HG03066 (cell line): ENCODE results near the gene RNF7.
"Not testable (repeated sequence)": the region's sequence is repeated elsewhere in the genome, so short reads cannot be mapped to it uniquely, and the experiment has no call there.

Experiments used
- ATAC-seq: cut with Tn5 transposase; IDR thresholded peaks from one replicate; pipeline ENCODE4 v1.9.1; 2021; ENCODE audit warnings: low read depth; ENCODE audit not compliant: unreplicated experiment

The RNF7 gene

DNA sequence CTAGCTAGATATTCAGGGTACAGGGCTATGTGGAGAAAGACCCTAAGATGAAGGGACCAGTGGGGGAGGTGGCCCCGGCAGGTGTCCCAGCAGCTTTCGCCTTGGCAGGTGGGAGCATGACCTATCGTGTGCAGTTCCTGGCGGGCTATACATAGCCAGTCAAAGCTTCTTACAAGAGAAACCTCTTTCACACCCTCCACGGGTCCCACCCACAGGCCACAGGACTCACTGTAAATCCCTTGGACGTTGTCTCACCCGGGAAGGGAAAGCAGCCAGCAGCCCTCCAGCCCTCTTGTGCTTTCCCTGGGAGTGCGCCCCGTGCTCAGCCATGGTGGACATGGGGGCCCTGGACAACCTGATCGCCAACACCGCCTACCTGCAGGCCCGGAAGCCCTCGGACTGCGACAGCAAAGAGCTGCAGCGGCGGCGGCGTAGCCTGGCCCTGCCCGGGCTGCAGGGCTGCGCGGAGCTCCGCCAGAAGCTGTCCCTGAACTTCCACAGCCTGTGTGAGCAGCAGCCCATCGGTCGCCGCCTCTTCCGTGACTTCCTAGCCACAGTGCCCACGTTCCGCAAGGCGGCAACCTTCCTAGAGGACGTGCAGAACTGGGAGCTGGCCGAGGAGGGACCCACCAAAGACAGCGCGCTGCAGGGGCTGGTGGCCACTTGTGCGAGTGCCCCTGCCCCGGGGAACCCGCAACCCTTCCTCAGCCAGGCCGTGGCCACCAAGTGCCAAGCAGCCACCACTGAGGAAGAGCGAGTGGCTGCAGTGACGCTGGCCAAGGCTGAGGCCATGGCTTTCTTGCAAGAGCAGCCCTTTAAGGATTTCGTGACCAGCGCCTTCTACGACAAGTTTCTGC is 40.1 kb downstream of the RNF7 start:
- ATAC-seq: no peak

DNA sequence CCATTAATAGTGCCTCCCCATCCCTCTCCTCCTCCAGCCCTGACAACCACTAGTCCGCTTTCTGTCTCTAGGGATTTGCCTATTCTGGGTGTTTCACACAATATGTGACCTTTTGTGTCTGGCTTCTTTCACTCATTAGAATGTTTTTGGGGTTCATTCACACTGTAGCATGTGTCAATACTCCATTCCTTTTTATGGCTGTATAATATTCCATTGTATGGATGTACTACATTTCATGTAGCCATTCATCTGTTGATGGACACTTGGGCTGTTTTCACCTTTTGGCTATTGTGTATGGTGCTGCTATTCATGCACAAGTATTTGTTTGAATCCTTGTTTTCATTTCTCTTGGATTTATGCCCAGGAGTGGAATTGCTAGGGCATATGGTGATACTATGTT is 41.6 kb downstream of the RNF7 start:
- no peak for ATAC-seq

DNA sequence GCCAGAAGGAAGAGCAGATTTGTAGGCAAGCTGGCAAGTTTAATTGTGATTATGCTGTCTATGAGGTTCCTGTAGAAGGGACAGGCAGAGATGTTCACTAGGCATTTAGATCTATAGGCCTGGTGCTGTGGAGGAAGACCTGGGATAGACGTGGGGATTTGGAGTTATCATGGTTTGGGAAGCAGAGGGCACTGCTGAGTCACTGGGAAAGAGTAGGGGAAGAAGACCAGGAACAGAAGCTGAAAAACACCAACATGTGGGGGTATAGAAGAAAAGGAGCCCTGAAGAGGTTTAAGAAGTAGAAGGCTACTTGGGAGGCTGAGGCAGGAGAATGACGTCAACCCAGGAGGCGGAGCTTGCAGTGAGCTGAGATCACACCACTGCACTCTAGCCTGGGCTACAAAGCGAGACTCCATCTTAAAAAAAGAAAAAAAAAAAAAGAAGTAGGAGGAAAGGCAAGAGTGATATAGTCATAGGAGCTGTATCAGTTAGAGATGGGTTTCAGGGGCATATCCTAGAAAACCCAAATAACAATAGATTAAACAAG is 44.4 kb downstream of the RNF7 start:
- no peak for ATAC-seq

DNA sequence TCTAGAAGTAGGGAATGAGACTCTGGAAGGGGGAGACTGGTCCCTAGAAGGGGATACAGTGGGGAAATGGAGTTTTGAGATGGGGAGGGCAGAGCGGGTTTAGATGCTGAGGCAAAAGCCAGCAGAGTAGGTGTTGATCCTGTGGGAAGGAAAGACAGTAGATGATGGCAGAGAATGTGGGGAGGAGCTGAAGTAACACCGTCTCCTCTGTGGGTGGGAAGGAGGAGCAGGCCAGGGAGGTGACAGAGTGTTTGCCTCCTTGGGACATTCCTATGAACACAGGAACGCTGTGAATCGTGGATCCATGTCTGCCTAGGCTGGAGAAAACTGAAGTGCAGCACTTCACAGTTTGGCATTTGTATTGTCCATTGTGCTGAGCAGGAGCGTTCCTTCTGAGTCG is 45.5 kb downstream of the RNF7 start:
- no peak for ATAC-seq

DNA sequence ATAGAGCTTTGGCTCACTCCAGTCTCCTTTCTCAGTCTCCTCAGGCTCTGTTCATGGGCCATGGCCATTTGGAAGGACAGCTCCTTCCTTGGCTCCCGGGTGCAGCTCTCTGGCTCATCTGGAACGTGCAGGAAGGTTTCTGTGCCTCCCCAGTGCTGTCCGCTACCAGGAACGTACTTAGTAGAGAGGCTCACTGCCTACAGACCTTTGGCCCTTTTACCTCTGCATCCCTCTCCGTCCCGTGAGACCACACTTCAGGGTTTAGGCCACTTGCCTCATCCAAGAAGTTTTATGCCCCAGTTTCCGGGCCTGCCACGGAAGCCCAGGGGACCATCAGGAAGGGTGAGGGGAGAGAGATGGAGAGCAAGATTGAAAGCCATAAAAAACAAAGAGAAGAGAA is 46.0 kb downstream of the RNF7 start:
- ATAC-seq: no peak

GRCh38 chr3:141784531-141784930 is 46.4 kb downstream of the RNF7 start:
- ATAC-seq: no peak

DNA sequence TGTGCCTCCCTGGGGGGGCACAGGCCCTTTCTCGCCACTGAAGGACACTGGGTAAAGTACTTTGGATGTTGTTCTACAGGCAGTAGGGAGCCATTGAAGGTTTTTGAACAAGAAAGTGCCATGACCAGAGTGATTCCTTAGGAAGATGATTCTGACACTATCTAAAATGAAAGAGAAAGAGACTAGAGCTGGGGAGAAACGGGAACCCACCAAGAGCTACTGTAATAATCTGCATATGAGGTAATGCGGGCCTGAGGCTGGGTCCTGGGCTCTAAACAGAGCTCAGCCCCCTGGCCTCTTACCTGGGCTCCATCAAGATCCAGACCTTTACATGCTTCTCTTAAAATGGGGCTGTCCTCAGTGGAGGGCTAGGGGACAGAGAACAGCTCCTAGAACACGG is 50.1 kb downstream of the RNF7 start:
- no peak for ATAC-seq

GRCh38 chr3:141788750-141789149 is 50.7 kb downstream of the RNF7 start:
- not testable (repeated sequence) for ATAC-seq

DNA sequence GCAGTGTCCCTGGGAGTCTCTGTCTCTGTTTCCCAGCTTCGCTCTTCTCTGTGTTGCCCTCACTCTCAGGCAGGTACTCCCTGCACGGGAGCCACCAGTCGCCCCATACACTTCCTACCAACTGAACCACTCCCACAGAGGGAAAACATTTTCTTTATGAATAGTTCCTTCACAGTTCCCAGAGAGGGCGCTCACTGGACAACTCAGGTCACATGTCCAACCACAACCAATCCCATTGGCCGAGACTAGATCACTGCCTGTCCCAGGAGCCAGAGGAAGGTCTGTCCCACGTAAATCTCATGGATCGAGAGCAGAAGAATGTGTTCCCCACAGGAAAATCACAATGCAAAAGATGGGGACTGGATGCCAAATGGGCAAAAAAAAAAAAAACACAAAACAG is 51.2 kb downstream of the RNF7 start:
- no peak for ATAC-seq

GRCh38 chr3:141790171-141790570 is 52.1 kb downstream of the RNF7 start:
- no peak for ATAC-seq

DNA sequence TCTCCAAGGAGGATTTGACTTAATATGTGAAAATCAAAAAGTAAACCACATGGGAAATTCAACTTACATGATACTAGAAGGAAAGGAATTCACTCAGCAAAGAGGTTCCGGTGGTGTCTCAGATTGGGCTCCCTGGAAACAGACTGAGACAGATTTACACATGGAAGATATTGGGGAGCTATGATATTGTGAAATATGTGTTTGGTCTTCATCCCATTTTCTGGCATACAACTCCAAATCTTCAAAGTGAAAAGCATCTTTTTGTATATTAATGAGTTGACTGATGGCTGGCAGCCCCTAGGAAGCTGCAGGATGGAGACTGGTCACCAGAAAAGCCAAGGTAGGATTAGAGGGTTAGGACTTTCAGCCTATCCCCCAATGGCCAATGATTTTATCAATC is 54.4 kb downstream of the RNF7 start:
- no peak for ATAC-seq

- ATAC-seq: no peak
These were observed 55.6 kb downstream of the RNF7 start for GRCh38 chr3:141793476-141794260.

DNA sequence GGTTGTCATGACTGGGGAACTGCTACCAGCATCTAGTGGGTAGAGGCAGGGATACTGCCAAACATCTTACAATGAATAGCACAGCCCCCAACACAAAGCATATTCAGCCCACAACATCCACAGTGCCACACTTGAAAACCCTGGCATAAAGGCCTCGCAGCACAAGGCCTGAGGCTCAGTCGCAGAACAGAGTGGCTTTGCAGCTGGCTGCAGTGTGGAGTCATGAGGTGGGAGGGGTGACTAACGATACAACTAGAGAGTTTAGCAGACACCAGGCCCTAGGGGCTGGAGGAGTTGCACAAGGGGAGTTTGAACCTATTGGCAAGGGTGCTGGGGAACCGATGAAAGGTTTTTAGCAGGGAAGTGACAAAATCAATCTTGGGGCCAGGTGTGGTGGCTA is 57.2 kb downstream of the RNF7 start:
- no peak for ATAC-seq

GRCh38 chr3:141795741-141796080 is 57.6 kb downstream of the RNF7 start:
- no peak for ATAC-seq

DNA sequence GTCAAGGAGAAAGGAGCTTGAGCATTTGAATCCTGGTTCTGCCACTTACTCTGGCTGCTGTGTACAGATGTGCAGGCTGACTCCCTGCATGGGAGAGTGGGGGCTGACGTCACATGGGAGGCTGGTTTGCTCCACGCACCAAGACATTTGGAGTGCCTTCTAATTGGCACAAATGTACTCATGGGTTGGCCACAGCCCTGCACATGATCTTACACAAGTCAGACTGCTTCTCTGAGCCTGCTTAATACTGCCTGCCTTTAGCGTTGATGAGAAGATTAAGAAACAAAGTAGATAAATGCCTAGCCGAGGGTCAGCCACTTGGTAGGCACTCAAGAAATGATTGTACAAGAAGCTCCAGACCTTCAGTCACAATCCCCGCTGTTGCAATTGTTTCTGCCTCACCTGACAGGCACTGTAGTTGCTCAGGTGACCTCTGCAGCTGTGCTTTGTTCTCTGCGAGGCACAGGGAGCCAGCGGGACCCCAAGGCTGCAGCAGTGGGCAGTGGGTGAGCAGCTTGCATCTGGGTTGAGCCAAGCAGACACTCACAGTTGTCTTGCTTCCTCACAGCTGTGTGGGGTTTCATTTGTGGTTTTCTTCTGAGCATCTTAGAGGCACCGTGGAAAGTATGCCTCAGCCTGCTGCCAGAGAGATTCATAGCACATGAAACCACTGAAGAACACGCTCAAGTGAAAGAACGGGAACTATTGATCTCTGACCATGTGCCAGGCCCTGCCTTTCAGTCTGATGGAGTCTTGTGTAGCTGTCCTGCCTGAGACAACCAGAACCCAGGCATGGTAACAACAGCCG is 58.2 kb downstream of the RNF7 start:
- ATAC-seq: peak; percentile 94
